COLO668 (cell line): ENCODE results near the gene TATDN3.
"Not testable (repeated sequence)": the region's sequence is repeated elsewhere in the genome, so short reads cannot be mapped to it uniquely, and the experiment has no call there.

Source experiments
- DNase-seq: peaks from one replicate; lab custom pipeline; 2025; ENCODE audit not compliant: unreplicated experiment; lab: John Stamatoyannopoulos, UW

The TATDN3 gene

DNA sequence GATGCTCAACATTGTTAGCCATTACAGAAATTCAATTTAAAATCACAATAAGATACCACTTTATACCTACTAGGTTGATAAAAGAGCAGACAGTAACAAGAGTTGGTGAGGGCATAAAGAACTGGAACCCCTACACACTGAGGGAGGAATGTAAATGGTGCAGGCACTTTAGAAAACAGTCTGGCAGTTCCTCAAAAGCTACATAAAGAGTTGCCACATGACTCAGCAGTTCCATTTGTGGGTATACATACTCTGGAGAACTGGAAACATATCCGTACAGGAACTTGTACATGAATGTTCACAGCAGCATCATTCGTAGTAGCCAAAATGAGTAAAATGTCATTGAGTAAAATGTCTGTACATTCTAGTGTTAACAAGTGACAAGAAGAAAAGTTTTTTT lies 17.1 kb upstream of the TATDN3 start:
- DNase-seq, result no peak

DNA sequence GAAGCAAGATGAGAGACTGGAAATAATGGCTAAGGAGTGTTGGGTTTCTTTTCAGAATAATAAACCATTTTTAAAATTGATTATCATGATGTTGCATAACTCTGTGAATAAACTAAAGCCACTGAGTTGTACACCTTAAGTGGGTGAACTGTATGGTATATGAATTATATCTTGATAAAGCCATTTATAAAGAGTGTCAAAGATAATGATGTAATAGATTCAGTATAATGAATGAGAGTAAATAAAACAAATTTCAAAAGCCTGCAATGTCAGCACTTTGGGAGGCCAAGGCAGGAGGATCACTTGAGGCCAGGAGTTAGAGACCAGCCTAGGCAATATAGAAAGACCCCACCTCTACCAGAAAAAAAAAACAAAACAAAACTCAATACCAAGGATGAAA lies 16.5 kb upstream of the TATDN3 start:
- DNase-seq, result no peak

DNA sequence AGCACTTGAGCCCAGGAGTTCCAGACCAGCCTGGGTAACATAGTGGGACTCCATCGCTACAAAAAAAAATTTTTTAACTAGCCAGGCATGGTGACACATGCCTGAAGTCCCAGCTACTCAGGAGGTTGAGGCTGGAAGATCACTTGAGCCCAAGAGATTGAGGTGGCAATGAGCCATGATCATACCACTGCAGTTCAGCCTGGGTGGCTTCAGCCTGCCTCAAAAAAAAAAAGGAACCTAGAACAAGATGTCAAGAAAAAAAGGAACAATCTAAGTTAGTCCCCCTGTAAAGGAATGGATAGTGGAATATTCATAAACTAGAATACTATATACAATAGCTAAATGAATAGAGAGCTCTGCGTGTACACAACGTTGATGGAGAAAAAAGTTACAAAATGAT lies 14.5 kb upstream of the TATDN3 start:
- no peak for DNase-seq

DNA sequence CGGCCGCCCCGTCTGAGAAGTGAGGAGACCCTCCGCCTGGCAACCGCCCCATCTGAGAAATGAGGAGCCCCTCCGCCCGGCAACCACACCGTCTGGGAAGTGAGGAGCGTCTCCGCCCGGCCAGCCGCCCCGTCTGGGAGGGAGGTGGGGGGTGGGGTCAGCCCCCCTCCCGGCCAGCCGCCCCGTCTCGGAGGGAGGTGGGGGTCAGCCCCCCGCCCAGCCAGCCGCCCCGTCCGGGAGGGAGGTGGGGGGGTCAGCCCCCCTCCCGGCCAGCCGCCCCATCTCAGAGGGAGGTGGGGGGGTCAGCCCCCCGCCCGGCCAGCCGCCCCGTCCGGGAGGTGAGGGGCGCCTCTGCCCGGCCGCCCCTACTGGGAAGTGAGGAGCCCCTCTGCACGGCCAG lies 12.6 kb upstream of the TATDN3 start:
- DNase-seq, result not testable (repeated sequence)

DNA sequence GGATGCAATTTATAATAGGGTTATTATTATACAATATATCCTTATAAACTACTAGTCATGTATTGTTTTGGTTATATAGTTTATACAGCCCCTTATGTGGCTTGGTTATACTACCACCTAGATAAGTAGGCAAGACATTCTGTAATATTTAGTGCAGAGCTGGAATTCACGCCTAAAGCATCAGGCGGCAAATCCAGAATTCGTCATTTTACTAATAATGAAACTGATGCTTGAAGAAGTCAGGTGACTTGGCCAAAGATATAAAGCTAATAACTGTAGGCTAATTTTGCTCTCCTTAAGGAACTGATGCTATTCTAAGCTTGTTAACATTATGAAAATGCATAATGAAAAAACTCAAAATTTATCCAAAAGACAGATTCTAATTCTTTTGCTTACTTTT lies 10.9 kb upstream of the TATDN3 start:
- no peak for DNase-seq

DNA sequence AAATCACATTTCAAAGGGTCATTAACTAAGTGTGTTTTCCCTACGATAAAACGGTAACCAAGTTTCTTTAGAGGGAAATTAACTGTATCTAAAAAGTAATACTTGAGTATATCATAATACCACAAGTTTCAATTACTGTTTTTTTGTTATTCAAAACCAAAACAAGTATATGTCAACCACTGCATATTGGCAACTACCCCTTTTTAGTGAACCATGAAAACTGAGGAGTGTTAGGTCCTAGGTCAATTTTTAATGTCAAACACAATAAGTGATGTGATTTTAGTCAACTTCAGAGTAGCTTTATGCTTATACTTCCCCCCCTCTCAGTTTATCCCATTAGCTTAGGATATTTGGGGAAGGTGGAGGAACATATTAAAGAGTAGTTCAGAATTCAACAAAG lies 10.5 kb upstream of the TATDN3 start:
- no peak for DNase-seq

DNA sequence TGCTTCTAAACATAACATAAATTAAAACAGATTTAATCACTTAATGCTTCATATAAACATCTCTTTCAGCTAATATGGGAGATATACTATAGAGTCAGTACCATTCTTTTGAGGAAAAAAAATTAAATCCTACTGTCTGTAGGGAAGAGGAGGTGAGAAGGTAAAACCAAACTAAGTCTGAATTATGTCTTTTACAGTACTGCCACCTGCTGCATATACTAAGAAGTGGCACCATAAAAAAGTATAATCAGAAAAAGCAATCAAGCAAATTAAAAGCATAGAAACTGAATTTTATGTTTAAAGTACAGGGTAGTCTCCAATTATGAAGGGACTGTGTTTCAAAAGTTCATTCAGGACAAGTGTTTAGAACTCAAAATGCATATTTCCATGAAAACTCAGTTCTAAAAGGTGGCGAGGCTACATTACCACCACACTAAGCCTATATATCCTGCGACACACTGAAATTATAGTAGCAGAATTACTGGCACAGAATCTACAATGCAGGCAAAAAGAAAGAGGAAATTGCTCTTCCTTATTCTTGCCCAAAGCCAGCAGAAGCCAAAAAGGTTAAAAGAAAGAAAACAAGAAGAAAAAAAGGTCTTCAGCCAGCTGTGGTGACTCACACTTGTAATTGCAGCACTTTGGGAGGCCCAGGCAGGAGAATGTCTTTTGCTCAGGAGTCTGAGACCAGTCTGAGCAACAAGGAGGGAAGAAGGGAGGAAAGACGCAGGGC lies 9.1 kb upstream of the TATDN3 start:
- DNase-seq, result no peak

DNA sequence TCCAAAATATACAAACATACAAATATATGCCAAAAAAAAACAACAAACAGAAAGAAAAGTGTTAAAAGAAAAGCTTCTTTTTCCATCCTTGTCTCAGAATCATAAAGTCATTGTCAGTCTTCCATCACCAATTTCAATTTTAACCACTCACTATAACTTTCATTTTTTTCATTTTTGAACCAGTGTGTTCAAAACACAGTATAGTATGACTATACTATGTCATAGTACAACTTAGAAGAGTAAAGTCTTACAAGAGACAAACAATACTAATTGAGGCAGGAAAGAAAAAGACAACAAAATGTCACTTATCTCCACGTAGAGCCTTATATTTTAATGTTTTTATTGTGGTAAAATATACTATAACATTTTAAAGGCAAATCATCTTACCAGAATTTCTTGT lies 7.7 kb upstream of the TATDN3 start:
- DNase-seq, result no peak

DNA sequence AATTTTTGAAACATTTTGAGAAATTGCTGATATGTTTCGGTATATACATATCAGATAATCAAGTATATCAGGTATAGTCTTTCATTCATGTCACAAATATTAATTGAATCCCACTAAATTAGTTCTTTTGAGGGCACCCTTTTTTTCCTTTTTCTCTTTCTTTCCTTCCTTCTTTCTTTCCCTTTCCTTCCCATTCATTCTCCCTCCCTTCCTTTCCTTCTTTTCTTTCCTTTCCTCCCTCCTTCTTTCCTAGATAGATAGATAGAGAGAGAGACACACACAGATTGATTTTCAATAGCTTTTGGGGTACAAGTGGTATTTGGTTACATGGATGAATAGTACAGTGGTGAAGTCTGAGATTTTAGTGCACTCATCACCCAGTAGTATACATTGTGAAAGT lies 5.8 kb upstream of the TATDN3 start:
- DNase-seq, result no peak

DNA sequence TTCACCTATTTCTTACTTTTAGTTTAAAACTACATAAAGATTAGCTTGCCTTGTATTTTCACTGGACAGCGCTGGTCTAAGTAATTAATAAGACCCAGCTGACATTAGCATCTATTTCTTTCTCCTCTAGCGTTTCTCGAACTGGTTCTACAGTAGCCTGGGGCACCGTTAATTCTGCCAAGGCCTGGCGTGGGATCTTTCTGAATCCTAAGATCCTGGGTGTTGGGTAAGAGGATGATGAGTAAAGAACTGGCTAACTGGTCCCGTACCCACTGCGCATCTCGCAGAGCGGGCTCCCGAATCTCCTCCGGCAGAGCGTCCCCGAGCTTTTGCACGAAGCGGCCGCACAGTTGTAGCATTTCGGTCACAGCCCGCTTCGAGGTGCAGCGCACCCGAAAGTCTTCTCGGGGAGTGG lies 426 bp upstream of the TATDN3 start:
- no peak for DNase-seq

DNA sequence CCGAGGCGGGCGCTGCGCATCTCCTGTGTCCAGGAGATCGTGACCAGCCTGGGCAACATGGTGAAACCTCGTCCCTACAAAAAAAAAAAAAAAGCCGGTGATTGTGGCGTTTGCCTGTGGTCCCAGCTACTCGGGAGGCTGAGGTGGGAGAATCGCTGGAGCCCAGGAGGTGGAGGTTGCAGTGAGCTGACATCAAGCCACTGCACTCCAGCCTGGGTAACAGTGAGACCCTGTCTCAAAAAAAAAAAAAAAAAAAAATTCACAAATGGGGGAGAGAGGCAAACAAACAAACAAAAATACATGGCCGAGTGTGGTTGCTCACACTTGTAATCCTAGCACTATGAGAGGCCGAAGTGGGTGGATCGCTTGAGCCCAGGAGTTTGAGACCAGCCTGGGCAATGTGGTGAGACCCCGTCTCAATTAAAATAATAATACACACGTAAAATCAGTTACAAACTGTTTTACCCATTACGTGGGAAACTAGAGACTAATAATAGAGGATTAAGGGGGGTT lies 758 bp downstream of the TATDN3 start:
- DNase-seq, result no peak

DNA sequence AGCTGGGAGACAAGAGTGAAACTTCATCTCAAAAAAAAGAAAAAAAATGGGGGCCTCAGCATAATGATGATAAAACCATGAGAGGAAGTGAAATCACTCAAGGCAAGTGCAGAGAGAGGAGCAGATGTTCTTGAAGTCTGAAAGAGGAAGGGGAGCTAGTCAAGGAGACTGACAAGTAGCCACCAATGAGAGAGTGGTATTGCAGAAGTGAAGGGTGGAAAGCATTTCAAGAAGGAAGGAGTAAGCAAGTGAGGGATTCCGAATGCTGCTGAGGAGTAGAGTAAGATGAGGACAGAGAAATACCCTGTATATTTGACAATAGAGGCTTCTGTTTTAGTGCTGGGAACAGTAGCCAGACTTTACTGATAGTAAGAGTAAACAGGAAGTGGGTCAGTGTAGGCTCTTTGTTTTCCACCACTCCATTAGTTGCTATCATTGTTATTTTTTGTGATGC lies 2.9 kb downstream of the TATDN3 start:
- DNase-seq, result no peak

DNA sequence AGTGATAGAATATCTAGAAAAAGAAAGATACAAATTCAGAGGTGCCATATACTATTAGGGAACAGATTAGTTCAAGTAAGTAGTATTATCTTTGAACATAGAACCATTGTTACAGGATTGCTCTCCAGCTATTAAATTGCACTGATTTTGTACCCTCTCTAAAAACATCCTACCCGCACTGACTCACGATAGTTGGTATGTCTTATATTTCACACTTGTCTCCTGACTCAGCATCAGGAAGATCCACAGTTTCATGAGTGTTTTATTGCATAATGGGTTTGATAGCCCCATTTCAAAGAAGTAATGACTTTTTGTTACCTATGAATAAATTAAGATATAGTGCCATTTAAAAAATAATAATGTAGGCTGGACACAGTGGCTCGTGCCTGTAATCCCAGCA lies 6.0 kb downstream of the TATDN3 start:
- no peak for DNase-seq

DNA sequence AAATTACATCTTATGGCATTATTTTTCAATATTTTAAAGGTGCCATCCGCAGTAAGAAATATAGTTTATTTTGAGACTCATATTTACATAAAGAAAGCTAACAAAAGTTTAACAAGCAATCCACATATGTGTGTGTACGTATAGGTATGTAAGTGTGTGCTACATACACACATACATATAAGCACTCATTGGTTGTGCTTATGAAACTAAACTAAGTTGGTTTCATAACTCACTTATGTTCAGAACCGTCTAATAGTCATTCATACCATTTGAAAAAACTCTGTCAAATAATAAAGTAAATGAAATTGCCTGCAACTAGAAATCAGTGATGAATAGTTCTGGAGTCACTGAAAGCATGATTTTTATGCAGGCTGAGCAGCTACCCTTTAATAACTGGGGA lies 14.1 kb downstream of the TATDN3 start:
- DNase-seq, result no peak

DNA sequence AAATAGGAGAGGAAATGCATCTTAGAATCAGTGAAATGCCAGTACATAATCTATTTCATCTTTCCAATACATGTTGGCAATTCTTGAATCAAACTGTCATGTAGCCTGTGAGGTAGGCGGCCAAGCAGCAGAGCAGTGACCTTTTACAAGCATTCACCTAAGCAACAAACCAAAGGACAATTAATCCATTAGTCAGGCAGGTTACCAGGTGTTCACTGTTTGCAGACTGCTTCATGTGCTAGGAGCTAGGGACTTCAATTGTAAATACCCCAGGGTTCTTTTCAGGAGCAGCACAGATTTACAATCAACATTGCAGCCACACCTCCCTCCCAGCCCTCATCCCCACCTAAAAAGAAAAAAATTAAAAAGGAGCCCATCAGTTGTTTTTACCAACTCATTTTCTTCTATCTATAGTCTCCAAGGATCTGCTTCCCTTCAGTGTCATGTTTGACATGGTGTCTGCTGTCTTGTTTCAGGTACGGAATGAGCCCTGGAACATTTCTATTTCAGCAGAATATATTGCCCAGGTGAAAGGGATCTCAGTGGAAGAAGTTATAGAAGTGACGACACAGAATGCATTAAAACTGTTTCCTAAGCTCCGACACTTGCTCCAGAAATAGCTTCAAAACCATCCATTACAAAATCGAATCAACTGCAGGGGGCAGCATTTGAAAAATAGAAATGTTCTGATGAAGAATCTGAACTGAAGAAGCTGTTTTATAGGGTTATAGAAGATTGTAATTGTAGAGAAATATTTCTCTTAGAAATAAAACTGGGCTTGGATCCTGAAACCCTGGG lies 23.0 kb downstream of the TATDN3 start:
- peak; percentile 49 for DNase-seq

DNA sequence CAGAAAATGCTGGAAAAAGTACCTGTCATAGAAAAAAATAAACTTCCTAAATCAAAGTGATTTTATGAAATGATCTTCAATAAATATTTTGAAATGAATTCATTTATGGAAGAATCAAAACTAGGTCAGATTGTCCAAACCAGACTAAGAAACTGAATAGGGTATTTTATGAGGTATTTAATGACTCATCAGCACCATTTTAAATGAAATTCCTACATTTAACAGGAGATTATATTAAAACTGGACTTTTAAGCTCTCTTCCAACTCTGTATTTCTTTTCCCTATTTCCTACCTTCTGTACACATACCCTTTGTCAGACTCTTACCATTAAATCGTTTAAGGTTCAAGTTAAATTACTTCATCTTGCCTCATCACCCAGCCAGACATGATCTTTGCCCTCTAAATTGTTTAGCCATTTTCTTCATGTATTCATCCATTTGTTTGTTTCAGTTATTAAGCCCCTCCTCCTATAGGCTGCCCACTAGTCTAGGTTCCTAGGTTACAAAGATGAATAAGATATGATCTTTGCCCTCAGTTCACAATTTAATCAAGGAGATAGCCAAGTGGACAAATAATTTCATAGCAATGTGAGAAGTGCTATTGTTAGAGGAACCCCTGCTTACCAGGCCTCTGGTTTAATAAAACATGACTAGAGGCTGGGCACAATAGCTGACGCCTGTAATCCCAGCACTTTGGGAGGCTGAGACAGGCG lies 25.0 kb downstream of the TATDN3 start:
- DNase-seq, result no peak

DNA sequence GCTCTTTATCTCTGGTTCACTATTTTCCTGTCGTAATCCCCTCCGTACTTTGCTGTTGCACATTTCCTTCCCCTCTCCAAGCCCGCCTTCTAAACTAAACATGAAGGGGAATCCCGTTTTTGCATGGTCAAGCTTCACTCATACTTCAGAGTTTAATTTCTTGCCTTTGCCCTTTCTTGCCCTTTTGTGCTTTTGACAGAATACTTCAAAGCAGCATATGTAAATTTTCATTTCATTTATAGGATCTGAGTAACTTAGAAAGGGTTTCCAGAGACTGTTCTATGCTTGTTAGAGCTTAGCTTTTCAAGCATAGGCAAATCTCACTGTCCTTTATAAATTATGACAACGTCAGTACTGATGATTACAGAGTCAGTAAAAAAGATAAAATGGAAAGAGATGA lies 28.0 kb downstream of the TATDN3 start:
- no peak for DNase-seq

DNA sequence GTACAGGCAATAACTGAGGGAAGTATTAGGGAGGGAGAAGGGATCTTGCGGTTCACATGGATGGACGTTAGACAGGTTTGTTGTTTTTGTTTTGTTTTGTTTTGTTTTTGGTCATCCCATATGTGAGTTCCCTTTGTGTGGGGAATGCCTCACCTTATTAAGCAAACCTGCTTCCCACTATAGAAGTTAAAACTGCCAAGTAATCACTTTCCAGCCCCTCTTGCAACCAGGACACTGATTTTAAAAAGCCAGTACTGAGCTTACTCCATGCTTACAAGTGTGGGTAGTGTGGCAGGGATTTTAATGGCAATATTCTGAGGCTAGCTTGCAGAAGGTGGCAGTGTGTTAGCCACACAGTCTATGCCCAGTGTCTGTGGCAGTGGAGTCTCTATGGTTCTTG lies 29.3 kb downstream of the TATDN3 start:
- no peak for DNase-seq

DNA sequence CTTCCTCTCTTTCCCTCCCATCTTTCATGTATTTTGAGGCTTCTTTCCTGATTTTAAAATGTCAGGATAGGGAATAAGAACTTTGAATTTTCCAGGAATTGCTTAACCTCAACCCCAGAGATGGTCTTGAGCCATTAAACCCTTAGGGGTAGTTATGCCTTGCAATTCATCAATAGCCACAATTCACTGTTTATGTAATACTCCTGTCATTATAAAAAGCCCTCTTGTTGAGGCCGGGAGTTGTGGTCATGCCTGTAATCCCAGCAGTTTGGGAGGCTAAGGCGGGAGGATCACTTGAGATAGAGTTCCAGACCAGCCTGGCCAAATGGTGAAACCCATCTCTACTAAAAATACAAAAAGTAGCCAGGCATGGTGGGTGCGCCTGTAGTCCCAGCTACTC lies 31.3 kb downstream of the TATDN3 start:
- no peak for DNase-seq

DNA sequence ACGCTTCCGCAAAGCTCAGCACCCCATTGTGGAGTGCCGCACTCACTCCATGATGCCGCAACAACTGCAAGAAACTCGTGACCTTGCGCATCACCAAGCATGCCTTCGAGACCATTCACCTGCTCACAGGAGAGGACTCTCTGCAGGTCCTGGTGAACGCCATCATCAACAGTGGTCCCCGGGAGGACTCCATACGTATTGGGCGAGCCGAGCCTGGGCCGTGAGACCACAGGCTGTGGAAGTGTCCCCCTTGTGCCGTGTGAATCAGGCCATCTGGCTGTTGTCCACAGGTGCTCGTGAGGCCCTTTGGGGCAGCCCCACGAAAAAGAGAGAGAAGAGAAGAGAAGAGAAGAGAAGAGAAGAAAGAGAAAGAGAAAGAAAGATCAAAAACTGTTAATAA lies 32.5 kb downstream of the TATDN3 start:
- no peak for DNase-seq

DNA sequence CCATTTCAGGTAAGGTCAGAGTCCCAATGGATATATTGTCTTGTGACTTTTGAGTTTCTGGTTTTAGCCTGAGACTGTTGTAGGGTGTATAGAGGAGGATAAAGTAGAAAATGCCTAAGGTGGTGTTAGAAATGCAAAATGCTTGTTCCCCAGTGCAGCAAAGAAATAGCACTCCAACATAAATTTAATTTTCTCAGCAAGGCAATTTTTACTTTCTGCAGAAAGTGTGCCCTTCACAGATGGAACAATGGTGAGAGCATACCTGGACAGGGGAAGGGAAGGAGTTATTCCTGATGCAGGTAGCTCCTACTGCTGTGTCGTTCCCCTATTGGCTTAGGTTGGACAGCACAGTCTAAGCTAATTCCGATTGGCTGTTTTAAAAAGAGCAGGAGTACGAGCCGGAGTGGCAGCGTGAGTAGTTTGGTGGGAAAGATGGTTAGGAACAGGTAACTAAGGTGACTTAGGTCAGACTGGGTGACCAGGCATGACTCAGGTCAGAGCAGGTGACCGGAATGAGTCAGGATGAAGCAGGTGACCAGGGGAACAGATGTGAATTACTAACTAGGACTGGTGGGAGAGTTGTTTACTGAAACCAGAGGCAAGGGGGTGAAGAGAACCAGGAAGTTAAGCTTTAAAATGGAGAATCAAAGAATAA lies 34.2 kb downstream of the TATDN3 start:
- no peak for DNase-seq
